Measurements from ENCODE around the gene NSD2.
"Not testable (repeated sequence)": the region's sequence is repeated elsewhere in the genome, so short reads cannot be mapped to it uniquely, and the experiment has no call there.

The NSD2 gene

GRCh38 chr4:1842339-1842895, 28.8 kb upstream of the NSD2 start:
- no peak for DNase-seq

DNA sequence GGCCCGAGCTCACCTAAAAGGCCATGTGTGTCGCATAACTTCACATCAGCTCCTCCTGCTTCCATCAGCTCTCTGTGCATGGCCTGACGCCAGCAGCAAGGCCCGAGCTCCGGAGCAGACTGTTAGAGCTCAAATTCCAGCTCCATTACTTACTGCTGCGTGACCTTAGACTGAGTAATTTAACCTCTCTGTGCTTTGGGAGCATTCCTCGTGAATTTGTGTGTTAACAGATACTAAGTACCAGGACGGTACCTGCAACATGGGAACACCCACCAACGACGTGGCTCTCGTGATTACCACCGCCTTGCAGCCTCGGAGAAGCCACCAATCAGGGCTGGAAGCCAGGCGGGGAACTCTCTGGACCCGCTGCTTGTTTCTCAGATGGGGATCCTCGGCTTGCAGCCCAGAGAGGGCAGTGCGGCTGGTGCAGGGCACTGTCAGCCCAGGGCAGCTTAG, 28.2 kb upstream of the NSD2 start:
- DNase-seq: no peak

DNA sequence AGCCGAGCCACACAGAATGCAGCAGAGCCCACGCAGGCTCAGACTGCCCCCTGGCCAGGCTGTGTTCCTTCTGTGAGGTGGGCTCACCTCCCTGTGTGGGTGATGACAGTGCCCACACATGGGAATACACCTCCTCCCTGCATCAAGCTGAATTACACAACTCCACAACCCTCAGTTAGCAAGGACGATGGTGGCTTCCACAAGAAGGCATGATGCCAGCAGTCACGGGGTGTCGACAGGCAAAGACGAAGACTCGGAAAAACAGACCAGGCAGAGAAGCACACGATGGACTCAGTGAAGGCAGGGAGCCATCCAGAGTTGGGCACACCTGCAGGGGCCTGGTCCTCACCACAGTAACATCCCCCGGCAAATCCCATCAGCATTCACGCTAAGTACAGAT, 27.3 kb upstream of the NSD2 start:
- no peak for DNase-seq

GRCh38 chr4:1844618-1845017, 26.6 kb upstream of the NSD2 start:
- DNase-seq: not testable (repeated sequence)

GRCh38 chr4:1846580-1846979, 24.6 kb upstream of the NSD2 start:
- DNase-seq: no peak

DNA sequence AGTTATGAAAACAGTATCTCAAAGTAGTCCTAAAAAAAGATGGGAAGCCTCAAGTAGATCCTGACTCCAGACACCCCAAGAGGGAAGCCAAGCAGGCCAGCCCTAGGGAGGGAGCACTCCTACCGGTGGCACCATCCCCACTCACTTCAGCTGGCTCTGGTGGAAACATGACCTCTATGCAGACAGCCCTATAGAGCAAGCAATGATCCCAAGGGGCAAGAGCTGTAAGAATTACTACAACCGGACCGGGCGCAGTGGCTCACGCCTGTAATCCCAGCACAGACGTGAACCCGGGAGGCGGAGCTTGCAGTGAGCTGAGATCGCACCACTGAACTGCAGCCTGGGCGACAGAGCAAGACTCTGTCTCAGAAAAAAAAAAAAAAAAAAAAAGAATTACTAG, 20.9 kb upstream of the NSD2 start:
- no peak for DNase-seq

- DNase-seq: no peak
Measured at GRCh38 chr4:1851160-1851559, 20.0 kb upstream of the NSD2 start.

- no peak for DNase-seq
Measured at GRCh38 chr4:1851575-1852410, 19.4 kb upstream of the NSD2 start.

DNA sequence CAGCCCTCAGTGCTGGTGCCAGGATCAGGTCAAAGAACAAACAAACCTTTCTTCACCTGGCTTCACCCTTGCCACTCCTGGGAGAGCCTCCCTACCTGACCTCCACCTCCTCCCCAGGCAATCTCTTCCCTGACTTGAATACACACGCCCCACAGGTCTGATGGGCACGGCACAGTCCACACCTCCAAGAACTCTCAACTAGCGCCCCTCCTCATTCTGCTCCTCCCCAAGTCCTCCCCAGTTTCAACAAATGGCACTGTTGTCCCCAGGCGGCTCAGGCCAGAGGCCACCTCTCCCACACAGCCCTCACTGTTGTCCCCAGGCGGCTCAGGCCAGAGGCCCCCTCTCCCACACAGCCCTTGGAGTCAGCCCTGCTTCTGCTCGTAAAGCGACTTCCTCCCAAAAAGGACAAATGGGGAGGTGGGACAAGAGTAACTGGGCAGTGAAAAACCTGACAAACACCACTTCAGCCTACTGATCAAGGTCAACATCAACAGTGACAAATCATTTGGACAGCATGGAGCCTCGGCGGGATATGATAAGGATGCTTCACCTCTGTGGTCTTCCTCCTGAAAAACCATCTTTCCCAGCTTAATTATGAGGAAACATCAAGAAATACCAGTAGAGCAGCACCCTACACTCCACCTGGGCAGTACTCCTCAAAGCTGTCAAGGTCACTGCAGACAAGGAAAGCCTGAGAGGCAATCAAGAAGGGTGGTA, 18.1 kb upstream of the NSD2 start:
- DNase-seq: no peak

DNA sequence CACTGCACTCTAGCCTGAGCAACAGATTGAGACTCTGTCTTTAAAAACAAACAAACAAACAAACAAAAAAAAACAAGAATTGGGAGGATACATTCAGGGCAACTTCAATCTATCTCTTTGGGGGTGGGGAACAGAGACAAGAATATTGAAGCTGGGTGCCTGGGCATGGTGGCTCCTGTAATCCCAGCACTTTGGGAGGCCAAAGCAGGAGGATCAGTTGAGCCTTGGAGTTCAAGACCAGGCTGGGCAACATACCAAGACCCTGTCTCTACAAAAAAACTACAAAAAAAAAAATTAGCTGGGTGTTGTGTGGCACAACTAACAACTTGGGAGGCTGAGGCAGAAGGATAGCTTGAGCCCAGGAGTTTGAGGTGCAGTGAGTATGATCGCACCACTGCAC, 16.4 kb upstream of the NSD2 start:
- DNase-seq: no peak

GRCh38 chr4:1855333-1856070, 15.7 kb upstream of the NSD2 start:
- no peak for DNase-seq

GRCh38 chr4:1856071-1856942, 14.9 kb upstream of the NSD2 start, which contains the start of gene LETM1:
TSS of gene LETM1 (minus strand) at chr4:1856156. CDS start at chr4:1855950, 206 bp downstream.
- DNase-seq: peak; percentile 95

- DNase-seq: peak; percentile 40
Measured at GRCh38 chr4:1856943-1857699, 14.1 kb upstream of the NSD2 start.

GRCh38 chr4:1857931-1858330, 13.3 kb upstream of the NSD2 start:
- no peak for DNase-seq

DNA sequence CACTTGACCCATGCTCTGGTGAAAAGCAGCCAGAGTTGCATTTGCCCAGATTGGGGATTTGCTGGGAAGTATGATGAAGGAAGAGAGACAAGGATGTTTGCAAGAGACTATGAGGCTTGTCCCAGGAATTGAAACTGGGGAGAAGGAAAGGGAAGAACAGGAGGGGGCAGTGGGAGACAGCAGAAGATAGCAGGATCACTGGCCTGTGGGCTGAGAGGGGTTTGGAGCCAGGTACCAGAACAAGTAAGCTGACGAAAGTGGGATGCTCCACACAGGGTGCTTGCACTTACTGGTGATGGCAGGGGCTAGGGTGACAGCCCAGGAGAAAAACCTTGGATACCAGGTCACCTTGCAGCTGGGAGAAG, 11.8 kb upstream of the NSD2 start:
- no peak for DNase-seq

- DNase-seq: no peak
Measured at GRCh38 chr4:1862055-1862911, 8.9 kb upstream of the NSD2 start.

- no peak for DNase-seq
Measured at GRCh38 chr4:1862961-1863296, 8.3 kb upstream of the NSD2 start.

GRCh38 chr4:1863297-1864033, 7.7 kb upstream of the NSD2 start:
- DNase-seq: no peak

DNA sequence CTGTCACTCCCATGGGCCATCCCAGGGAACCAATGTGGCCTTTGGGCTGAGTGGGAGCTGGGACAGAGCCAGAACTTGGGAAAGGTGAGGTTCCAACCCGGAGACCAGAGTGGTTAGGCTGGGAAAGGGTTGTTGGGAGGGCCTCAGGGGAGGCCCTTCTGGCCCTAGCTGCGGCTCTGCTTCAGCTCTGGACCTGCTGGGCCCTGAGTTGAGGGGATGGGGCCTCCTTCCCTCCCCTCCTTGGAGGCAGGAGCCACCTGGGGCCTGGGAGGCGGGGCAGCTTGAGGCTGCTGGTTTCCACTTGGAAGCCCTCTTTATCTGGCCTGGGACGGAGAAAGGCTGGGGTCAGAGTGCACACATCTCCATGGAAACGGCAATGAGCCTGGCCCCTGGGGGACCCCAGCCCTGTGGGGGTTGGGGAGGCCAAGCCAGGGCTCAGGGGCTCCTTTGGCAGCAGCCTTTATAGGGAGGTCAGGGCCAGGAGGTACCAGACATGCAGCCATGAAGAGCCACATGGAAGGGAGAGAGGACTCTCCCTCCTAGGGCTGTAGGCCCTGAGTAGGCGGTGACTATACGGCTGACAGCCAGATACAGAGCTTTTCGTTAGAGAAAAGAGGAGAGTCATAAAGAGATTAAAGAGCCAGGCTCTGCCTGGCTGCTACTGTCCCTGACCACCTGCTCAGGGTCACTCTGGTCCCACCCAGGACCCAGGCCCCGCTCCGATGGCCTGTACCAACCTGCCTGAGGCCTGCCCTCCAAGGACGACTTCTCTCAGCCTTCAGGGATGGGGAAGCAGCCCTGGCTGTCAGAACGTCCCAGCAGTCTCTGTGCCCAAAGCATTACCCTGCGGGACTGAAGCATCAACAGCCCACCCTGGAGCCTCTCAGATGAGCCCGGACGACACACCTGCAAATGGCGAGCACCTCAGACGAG, 6.9 kb upstream of the NSD2 start:
- no peak for DNase-seq
